HPDE6-E6E7 (cell line): Measurements from ENCODE around the gene APOBEC2.

Source experiments
- DNase-seq: peaks from one replicate; pipeline ENCODE4 v3.0.0; 2011; ENCODE audit warnings: missing footprints; ENCODE audit errors: extremely low spot score

Gene APOBEC2

GRCh38 chr6:41037107-41037900, 15.7 kb upstream of the APOBEC2 start:
- DNase-seq: no peak

GRCh38 chr6:41038205-41038604, 14.8 kb upstream of the APOBEC2 start:
- no peak for DNase-seq

- DNase-seq: no peak
Measured at GRCh38 chr6:41039060-41039998, 13.7 kb upstream of the APOBEC2 start, which contains the start of gene UNC5CL. UNC5CL (minus strand) TSS chr6:41039221; CDS start chr6:41035074, 4,147 bp downstream.

GRCh38 chr6:41040101-41040939, 12.7 kb upstream of the APOBEC2 start:
- no peak for DNase-seq

GRCh38 chr6:41040940-41041536, 12.0 kb upstream of the APOBEC2 start:
- DNase-seq: no peak

- DNase-seq: no peak
Measured at GRCh38 chr6:41042226-41043055, 10.6 kb upstream of the APOBEC2 start, which contains the start of gene TSPO2. TSPO2 (plus strand) TSS chr6:41042467; CDS start chr6:41042986, 519 bp downstream.

DNA sequence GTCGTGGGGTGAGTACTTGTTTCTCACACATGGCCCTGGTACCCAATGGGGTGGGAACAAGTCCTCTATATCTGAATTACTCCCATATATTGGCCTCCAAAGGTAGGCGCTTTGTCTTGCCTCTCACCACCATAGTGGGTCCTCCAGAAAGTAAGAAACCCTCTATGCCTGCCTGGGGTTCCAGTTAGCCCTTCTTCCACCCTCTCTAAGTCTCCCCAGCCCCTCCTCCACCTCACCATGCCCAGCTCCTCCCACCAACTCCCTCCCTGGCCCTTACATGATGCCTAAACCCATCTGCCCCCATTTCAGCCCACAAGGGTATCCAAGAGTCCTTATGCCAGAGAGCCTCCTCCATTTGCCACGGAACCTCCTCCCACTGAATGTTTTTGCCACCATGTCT, 9.9 kb upstream of the APOBEC2 start:
- DNase-seq: no peak

- no peak for DNase-seq
Measured at GRCh38 chr6:41045664-41046063, 7.3 kb upstream of the APOBEC2 start.

DNA sequence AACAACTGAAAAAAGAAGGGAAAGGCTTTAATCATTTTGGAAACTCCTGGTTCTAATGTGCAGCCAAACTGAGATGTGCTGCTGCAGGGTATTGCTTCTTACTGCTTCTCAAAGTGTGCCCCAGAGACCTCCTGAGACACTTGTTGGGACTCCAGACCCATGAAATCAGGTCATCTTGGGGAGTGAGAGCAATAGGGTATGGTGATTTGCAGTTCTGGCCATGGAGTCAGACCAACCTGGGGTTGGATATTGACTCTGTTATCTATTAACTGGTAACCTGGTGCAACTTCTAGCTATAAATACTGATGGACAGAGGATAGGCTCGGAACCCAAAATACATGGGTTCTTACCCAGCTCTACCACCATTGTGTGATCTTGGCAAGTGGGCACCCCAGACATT, 6.9 kb upstream of the APOBEC2 start:
- no peak for DNase-seq

DNA sequence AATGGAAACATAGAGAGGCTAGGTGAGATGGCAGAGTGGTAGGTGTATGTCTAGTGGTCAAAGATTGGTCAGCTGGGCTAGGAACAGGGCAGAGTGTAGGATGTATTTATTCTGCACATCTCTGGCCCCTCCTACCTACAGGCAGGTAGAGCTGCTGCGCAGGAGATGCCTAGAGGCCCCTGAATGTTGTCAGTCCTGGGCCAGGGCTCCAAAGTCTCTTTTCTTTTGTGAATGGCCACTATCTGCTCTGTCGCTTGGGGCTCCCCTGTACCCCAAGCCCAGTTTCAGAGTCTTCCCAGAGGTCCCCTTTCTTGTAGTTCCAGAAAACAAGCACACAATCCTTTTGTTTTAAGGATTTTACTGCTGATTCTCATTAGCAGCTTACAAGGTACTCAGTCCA, 5.7 kb upstream of the APOBEC2 start:
- no peak for DNase-seq

DNA sequence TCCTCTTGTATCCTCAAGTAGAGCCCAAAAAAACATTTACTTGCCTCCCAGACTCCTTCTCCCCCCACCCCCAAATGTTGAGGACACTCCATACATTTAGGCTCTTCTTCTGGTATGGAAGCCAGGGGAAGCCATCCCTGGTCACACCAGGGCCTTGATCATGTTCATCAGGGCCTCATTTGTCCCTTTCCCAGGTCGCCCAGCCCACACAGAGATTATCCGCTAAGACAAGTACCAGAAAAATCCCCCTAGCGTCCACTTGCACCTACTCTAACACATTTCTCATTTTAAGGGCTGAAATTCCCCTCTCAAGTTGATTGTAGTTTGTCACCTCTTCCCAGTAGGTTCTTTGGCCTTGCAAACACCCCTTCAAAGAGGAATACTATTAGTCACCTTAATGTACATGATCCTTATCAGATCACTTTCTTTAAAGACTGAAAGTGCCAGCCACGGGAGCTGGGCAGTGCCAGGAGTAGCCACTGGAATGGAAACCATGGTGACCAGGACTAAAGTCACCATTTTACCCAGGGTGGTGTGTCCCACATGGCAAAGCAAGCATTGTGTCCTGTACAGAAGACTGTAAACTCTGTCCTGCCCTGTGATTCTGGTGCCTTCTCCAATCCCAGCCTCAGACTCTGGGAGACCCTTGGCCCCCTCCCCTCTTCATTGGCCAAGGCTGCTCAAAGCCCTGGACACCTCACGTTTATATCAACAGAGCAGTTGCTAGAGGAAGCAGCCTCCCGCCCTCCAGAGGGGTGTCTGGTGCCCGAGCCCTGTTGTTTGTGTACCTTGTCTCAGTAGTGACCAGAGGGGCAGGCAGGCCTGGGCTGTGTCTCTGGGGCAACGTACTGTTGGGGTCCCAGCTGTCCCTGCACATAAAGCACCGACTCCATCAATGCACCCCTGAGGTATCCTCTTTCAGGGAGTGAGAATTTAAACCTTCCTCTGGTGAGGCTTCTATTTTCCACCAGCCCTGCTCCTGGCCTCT, 5.0 kb upstream of the APOBEC2 start:
- no peak for DNase-seq

GRCh38 chr6:41049521-41049920, 3.5 kb upstream of the APOBEC2 start:
- no peak for DNase-seq

DNA sequence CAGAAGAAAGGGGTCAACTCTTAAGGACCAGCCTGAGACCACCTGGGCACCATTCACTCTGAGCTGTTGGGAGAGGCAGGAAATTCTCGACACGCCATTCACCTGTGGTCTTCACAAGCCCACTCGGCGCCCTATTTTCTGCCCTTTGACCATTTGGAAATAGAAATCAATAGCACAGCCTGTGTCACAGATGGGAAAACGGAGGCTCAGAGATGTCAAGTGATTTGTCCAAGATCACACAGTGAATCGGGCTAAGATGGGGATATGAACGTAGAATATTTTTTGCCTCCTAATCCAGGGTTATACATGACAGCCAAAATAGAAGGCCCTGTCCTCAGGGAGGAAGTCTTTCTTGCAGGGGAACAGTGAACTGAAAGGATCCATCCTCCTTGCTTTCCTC, 3.0 kb upstream of the APOBEC2 start:
- DNase-seq: no peak

DNA sequence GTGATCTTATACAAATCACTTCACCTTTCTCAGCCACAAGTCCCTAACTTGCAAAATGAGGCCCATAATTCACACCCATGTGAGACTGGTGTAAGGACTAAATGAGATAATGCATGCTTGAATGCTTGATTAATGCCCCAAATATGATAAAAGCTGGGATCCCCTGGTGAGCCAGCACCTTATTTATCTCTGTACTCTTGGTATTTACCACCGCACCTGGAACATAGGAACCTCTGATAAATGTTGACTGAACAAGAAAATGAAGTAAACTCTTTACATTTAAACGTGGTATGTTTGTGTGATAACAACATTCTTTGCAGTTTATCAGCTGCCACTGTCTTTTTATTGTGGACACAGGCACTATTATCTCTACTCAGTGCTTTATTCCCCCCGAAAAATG, 2.5 kb upstream of the APOBEC2 start:
- DNase-seq: no peak

DNA sequence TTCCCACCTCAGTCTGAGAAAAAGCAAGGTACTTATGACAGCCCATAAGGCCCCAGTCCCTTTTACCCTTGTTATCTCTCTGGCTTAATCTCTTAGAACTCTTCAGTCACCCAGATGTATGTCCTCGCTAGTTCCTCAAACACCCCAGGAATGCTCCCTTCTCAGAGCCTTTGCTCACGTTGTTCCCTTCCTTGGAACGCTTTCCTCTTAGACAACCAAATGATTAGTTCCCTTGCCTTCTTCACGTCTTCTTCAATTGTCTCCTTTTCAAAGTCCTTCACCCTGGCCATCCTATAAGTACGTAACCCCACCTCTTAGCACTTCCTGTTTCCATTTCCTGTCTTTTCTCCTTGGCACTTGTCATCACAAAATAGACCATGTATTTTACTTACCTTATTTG, 1.1 kb upstream of the APOBEC2 start:
- no peak for DNase-seq

DNA sequence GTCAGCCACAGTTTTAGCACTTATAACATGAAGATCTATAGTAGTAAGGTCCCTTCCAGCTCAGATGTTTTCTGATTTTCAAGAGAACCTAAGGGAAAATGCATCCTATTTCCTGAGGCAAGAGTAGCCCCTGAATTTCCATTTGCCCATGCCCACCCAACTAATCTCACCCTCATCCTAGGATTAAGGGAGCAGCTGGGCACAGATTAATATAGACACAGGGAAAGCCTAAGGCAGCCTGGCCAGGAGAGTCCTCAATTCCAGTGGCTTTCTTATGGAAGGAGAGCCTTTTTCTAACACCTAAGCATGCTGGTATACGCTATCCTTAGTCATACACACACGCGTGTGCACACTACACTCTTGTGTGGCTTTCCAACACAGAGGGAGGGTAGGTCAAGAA, 1.5 kb downstream of the APOBEC2 start:
- no peak for DNase-seq

GRCh38 chr6:41055149-41055548, 2.1 kb downstream of the APOBEC2 start:
- no peak for DNase-seq

DNA sequence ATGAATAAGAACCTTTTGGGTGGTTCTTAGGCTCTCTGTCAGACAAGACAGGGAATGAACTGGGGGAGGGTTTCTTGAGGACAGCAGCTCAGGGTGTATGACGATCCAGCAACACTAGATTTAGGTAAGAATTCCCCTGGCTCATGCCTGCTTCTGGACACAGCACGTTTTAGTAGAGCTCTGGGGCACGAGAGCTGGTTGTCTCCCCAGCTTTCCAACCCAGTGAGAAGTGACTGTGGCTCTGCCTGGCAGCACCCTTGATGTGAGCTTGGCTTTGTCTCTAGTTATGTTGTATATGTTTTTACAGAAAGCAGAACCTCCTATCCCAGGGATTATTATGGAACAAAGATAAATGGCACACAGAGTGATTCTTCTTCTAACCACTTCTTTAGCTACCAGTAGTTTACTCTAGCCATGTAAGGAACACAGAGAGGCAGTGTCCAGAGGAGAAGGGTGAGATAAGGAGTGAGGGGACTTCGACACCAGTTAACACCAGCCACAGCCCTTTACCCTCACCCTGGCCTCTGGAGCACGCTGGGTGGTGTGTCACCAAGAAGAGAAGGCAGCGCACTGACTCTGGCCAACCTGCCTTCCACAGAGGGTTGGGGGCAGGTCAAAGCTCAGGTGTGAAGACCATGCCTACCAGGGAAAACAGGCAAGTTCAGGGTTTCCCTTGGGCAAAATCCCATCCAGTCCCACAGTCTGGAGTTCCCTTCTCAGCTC, 3.9 kb downstream of the APOBEC2 start:
- DNase-seq: no peak

- no peak for DNase-seq
Measured at GRCh38 chr6:41058783-41059181, 5.8 kb downstream of the APOBEC2 start.
